ENCODE results near the gene CLN5.

CLN5 gene

GRCh38 chr13:77022341-77022740 lies 30.5 kb downstream of the CLN5 start:
- no peak for DNase-seq

DNA sequence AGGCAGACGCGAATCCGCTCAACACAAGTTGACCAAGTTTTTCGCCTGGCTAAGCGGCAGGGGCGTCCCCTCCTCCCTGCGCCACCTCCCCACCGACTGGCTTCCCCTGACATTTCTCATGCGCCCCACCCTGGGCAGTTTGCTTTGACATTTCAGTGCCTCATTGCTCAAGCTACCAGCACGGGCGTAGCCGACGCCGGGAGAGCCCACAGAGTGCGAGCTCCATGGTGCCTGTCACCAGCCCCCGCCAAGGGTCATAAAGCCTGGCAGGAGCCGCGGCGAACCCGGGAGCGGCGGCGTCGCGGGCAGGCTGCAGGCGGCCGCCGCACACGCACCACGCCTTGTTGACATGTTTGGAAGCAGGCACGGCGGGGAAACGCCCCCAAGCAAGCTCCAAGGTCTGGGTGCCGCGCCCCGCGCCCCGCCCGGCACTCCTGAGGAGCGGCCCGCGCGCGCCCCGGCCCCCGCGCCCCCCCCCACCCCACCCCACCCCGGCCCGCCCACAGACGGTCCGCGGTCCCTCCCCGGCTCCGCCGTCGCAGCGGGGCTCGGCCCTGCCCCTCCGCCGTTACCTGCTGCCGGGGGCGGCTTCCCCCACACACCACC lies 34.5 kb downstream of the CLN5 start:
- DNase-seq: peak; percentile 80

DNA sequence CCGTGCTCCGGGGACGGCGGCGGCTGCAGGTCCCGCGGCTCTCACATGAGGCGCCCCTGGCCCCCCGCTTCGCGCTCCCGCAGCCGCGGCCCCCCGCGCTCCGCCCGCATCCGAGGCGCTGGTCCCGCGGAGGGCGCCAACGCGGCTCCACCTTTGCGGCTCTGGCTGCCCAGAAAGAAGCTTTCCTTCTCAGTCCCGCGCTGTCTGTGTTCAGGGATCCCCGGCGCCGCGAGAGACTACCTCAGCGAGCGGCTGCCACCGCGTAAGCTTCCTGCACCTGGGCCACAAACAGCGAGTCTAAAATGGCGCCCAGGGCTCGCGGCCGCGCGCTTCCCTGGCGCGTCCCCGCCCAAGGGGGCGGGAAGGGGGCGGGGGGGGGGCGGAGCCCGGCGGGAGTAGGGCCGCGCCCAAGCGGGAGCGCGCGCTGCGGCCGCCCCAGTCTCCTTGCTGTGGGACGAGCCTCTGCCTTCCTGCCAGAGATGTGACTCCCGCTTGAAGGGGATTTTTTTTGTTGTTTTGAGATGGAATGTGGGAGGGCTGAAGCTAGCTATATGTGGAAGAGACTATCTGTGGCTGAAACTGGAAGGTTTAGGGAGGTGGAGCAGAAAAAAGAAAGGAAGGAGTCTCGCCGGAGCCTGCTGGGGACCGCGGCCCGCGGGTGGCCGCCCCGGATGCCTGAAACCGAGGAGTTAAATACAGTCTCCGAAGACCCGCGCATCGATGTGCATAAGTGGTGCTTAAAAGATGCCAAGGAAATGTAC lies 35.2 kb downstream of the CLN5 start, which contains the start of gene FBXL3:
TSS of gene FBXL3 (minus strand) at position 299 of the 761 bp plus-strand sequence. CDS start 5,299 bp downstream, outside the sequence.
- peak; percentile 93 for DNase-seq

DNA sequence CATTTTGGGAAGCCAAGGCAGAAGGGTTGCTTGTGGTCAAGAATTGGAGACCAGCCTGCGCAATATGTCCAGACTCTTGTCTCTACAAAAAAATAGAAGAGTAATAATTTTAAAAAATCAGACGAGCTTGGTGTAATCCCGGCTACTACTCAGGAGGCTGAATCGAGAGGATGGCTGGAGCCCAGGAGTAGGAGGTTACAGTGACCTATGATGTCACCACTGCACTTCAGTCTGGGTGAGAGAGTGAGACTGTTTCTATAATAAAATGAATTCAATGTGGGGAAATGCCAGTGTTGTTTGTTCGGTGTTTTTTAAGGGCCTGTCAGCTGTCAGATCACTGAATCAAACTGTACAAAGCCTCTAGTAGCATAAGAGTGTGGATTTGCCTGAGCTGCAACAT lies 36.3 kb downstream of the CLN5 start:
- no peak for DNase-seq

- DNase-seq: no peak
These were observed 37.6 kb downstream of the CLN5 start for GRCh38 chr13:77029436-77029835.

DNA sequence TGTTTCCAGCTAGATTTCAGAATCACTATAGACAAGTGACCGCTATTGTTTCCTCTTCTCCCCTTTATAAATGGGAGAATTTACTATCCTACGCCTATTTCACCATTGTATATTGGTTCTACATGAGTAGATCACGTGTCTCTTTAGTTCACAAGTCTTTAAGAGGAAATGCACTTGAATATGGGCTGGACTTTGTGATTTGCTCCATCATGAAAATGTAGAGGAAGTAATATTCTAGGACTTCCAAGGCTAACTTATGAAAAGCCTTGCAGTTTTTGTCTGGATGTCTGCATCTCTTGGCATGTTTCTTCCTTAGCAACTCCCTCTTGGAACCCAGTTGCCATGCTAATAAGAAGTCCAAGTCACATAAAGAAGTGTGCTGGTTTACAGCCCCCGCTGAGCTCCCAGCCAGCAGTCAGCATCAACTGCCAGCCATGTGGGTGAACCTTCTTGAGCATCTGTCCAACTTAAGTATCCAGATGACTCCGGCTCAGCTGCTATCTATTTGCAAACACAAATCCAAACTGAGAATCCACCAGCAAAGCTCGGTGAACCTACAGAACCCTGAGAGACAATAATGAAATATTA lies 39.9 kb downstream of the CLN5 start:
- no peak for DNase-seq

- no peak for DNase-seq
These were observed 41.9 kb downstream of the CLN5 start for GRCh38 chr13:77033717-77034302.

GRCh38 chr13:77034881-77035280 lies 43.0 kb downstream of the CLN5 start:
- no peak for DNase-seq

GRCh38 chr13:77036279-77036678 lies 44.4 kb downstream of the CLN5 start:
- DNase-seq: no peak

GRCh38 chr13:77038907-77039480 lies 47.1 kb downstream of the CLN5 start:
- no peak for DNase-seq

DNA sequence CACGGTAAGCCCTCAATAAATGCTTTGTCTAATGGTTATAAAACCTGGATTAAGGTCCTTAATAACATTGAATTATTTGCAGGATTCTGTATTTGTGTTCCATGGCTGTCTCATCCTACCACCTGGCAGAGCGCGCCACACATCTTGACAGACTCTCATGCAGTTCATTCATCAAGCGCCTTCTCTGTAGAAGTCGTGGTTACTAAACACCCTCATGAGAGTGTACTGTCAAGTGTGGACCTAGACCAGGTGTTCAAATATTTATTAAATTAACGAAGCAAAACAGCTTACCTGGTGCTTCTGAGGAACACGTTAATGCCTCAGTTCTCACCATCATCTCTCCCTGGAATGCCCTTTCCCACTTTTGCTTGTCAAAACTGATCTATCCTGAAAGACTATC lies 48.2 kb downstream of the CLN5 start:
- DNase-seq: no peak

- DNase-seq: no peak
These were observed 49.0 kb downstream of the CLN5 start for GRCh38 chr13:77040835-77041234.

DNA sequence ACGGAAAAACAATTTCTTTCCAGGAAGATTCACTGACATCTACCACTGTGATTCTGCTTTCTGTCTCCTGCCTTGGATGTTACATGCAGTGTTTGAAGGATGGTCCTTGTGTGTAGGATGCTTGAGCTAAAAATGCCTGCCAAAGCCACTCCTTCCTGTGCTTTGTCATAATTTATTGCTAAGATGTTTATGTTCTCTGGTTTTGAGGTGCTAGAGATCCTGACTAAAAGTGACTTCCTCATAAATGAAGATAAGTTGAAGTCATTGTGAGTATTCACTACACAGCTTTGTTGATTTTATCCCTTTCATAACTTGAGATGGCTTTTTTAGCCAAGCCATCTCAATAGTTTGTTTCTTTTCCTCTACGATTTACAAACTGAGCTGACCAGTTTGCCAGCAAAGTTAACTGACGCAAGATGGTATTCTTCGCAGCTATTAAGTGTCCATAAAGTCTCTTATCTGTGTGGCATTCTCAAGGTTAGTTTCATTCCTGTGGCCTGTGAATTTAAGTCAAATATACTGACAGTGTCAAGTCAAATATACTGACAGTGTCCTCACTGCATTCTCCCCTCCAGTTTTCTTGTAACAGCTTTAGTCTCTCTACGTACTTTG lies 50.8 kb downstream of the CLN5 start:
- no peak for DNase-seq

GRCh38 chr13:77047649-77048343 lies 55.9 kb downstream of the CLN5 start:
- no peak for DNase-seq

DNA sequence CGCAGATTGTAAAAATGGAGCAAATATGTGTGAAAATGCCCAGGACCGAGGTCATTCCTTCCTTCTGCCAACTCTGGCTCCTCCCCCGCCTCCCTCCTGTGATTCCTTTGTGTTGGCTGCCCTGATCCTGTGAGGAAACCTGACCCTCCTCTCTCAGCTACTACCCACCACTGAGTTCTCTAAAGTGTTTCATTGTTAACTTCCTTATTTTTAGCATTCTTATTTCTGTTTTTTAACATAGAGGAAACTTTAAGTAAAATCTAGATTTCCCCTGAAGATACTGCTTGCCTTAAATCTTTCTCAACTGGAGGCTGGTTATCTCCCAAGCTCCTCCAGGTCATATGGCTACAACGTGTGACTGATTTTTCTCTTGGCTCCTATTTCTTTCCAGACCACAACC lies 56.8 kb downstream of the CLN5 start:
- no peak for DNase-seq

DNA sequence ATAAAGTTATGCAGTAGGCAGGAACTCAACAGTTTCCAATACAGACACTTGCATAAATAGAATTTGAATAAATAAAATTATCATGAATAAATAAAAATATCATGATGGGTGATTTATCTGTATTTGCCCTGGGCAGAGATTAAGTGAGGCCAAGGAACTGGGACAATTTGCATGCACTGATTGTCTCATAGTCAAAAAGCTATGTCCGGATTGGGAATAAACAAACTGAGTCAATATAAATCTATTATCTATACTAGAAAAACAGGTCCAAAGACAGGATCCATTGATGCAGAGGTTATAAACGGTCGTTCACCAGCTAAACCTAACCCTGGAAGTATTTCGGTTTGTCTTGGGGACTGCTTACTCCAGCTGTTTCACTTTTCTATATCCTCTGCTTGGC lies 61.3 kb downstream of the CLN5 start:
- no peak for DNase-seq

All from left hindlimb (tissue), 1 donor.